Measurements from ENCODE around the gene NEIL3.

GRCh38 chr4:177321647-177322046 lies 12.0 kb downstream of the NEIL3 start:
- TF ChIP-seq EZH2 (IDR thresholded peaks at IDR 0.05; ENCODE audit: insufficient read depth, poor library complexity, severe bottlenecking) (no peak), EZH2phosphoT487 (IDR thresholded peaks at IDR 0.05; ENCODE audit: insufficient read depth, low read depth) (no peak)

Measured in GM23248 (cell line).